C4-2B (cell line): Measurements from ENCODE around the gene BTAF1.

Experiments used
- H3K27ac ChIP-seq: fragments of 450-650 bp; 2 replicates; pipeline ENCODE4 v1.5.1; 2017
- CTCF ChIP-seq: fragments of 450-650 bp; conservative IDR thresholded peaks from 2 replicates; pipeline ENCODE4 v1.5.1; 2017; ENCODE audit warnings: mild to moderate bottlenecking
- ZFX ChIP-seq: fragments of 450-650 bp; IDR thresholded peaks from 2 replicates; pipeline ENCODE4 v1.6.1; 2017

Gene BTAF1

DNA sequence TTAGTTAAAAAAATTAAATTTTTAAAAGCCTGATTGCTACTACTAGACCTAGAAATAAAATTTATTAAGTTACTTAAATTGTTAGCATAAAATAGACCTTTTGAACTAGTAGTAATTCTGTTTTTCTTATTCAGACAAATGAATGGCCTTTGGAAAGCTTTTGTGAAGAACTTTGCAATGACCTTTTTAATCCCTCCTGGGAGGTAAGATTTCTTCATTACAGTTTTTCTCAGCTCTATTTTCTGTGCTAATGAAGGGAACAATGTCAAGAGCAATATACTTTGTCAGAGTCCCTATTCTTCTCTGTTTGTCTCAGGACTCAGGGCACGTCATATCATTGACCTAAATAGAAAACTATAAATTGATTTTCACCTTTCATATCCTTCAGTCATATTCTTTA lies 33.5 kb downstream of the BTAF1 start:
- H3K27ac ChIP-seq, result no peak overlapping the region
- TF ChIP-seq CTCF (no peak), ZFX (no peak)

- TF ChIP-seq ZFX, result no peak
- no peak for TF ChIP-seq CTCF
- peak overlapping the region; percentile 71 for H3K27ac ChIP-seq
Observed at GRCh38 chr10:91969297-91969696, 45.7 kb downstream of the BTAF1 start.

- no peak for TF ChIP-seq ZFX
- no peak for TF ChIP-seq CTCF
- no peak overlapping the region for H3K27ac ChIP-seq
Observed at GRCh38 chr10:91974960-91975359, 51.4 kb downstream of the BTAF1 start.

DNA sequence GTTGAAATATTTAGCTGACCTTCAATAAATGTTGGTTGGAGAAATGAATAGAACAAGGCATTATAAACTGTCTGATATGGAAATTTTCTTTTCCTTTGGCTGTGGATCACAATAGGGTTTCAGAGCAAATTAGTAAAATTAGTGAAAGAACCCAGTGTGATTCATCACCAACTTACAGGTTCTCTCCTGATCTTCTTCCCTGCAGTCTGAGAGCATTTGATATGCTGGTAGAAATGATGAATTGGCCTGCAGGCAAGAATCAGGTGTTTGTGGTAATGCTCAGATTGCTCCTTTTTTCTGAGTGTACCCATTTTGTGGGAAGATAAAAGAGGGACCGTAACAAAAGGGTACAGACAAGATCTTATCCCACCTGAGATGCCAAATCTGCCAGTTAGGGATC lies 51.9 kb downstream of the BTAF1 start:
- H3K27ac ChIP-seq, result no peak overlapping the region
- TF ChIP-seq ZFX, result no peak
- TF ChIP-seq CTCF, result no peak

DNA sequence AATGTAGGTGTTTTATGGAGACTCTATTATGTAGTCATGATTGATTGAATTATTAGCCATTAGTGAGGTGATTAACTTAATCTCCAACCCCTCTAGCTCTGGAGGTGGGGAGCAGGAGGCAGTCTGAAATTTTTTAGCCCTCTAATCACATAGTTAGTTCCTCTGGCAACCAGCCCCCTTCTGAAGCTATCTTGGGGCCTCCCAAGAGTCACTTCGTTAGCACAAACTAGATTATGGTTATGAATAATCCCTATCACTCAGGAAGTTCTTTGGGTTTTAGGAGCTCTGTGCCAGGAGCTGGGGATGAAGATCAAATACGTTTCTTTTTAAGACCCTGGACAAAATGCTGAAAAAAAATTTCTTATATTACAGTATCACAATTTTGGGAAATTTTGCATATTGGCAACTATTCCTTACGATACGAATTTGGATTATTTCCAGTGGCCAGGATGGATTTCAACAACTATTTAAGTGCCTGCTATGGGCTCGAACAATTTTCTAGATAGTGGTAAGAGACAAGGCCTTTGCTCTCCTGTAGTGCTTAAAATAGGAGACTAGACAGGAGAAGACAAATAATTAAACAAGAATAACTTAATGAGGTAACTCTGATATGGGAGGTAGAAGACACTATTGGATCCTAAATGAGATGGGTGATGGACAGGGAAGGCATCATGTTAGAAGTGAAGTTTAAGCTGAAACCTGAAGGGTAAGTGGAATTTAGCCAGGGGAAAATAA lies 52.9 kb downstream of the BTAF1 start:
- TF ChIP-seq ZFX, result no peak
- no peak for TF ChIP-seq CTCF
- H3K27ac ChIP-seq, result no peak overlapping the region

DNA sequence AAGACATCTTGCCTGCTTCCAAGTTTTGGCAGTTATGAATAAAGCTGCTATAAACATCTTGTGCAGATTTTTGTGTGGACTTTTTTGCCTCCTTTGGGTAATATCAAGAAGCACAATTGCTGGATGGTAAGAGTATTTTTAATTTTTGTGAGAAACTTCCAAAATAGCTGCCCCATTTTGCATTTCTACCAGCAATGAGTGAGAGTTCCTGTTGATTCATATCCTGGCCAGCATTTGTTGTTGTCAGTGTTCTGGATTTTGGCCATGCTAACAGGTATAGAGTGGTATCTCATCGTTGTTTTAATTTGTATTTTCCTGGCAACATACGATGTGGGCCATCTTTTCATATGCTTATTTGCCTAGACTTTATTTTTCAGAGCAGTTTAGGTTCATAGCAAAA lies 53.9 kb downstream of the BTAF1 start:
- TF ChIP-seq CTCF (no peak), ZFX (no peak)
- H3K27ac ChIP-seq, result no peak overlapping the region

DNA sequence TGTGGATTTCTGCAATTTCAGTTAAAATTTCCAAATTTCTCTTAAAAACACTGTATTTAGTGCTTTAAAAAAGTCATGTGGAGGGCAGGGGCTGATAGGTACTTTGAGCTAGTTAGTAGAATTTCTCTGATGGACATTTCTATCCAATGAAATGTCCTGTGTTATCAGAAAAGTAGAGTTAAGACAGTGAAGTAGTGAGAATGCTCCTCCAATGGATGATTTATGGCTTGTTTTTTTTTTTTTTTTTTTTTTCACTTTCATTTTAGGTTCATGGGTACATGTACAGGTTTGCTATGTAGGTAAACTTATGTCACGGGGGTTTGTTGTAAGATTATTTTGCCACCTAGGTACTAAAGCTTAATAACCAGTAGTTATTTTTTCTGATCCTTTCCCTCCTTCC lies 55.0 kb downstream of the BTAF1 start:
- TF ChIP-seq CTCF (no peak), ZFX (no peak)
- H3K27ac ChIP-seq, result no peak overlapping the region
